Stimulated activated naive CD4-positive, alpha-beta T cell treated with Interleukin-2 at 50 U/mL for 16 hours (primary cell): ENCODE measurements around the gene ALDH1L1.

Source experiments
- DNase-seq: peaks from one replicate; lab custom pipeline; 2025; lab: John Stamatoyannopoulos, UW

The ALDH1L1 gene

GRCh38 chr3:126154391-126155279 lies 25.8 kb downstream of the ALDH1L1 start:
- no peak for DNase-seq

- DNase-seq, result no peak
Observed at GRCh38 chr3:126153695-126154360, 26.6 kb downstream of the ALDH1L1 start.

GRCh38 chr3:126152901-126153694 lies 27.3 kb downstream of the ALDH1L1 start:
- no peak for DNase-seq

GRCh38 chr3:126152458-126152857 lies 27.9 kb downstream of the ALDH1L1 start:
- DNase-seq, result no peak

- no peak for DNase-seq
Observed at GRCh38 chr3:126151562-126152302, 28.7 kb downstream of the ALDH1L1 start.

GRCh38 chr3:126149960-126150515 lies 30.3 kb downstream of the ALDH1L1 start:
- DNase-seq, result no peak

GRCh38 chr3:126149256-126149902 lies 31.0 kb downstream of the ALDH1L1 start:
- DNase-seq, result no peak

GRCh38 chr3:126147932-126148683 lies 32.3 kb downstream of the ALDH1L1 start:
- DNase-seq, result no peak

GRCh38 chr3:126147147-126147931 lies 33.0 kb downstream of the ALDH1L1 start:
- no peak for DNase-seq

- no peak for DNase-seq
Observed at GRCh38 chr3:126146525-126147146, 33.8 kb downstream of the ALDH1L1 start.

- no peak for DNase-seq
Observed at GRCh38 chr3:126146034-126146433, 34.4 kb downstream of the ALDH1L1 start.

GRCh38 chr3:126142652-126143051 lies 37.7 kb downstream of the ALDH1L1 start:
- no peak for DNase-seq

GRCh38 chr3:126137490-126138130 lies 42.8 kb downstream of the ALDH1L1 start:
- DNase-seq, result no peak

- no peak for DNase-seq
Observed at GRCh38 chr3:126136428-126137220, 43.8 kb downstream of the ALDH1L1 start.

GRCh38 chr3:126135406-126136076 lies 44.8 kb downstream of the ALDH1L1 start:
- DNase-seq, result no peak

- DNase-seq, result no peak
Observed at GRCh38 chr3:126135071-126135405, 45.3 kb downstream of the ALDH1L1 start.
